ENCODE results near the gene NMNAT2.

- no peak for TF ChIP-seq EP300 (conservative IDR thresholded peaks at IDR 0.05; ENCODE audit: poor library complexity, severe bottlenecking)
- TF ChIP-seq, protein P1, sequence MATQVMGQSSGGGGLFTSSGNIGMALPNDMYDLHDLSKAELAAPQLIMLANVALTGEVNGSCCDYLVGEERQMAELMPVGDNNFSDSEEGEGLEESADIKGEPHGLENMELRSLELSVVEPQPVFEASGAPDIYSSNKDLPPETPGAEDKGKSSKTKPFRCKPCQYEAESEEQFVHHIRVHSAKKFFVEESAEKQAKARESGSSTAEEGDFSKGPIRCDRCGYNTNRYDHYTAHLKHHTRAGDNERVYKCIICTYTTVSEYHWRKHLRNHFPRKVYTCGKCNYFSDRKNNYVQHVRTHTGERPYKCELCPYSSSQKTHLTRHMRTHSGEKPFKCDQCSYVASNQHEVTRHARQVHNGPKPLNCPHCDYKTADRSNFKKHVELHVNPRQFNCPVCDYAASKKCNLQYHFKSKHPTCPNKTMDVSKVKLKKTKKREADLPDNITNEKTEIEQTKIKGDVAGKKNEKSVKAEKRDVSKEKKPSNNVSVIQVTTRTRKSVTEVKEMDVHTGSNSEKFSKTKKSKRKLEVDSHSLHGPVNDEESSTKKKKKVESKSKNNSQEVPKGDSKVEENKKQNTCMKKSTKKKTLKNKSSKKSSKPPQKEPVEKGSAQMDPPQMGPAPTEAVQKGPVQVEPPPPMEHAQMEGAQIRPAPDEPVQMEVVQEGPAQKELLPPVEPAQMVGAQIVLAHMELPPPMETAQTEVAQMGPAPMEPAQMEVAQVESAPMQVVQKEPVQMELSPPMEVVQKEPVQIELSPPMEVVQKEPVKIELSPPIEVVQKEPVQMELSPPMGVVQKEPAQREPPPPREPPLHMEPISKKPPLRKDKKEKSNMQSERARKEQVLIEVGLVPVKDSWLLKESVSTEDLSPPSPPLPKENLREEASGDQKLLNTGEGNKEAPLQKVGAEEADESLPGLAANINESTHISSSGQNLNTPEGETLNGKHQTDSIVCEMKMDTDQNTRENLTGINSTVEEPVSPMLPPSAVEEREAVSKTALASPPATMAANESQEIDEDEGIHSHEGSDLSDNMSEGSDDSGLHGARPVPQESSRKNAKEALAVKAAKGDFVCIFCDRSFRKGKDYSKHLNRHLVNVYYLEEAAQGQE (IDR thresholded peaks at IDR 0.05; ENCODE audit: borderline replicate concordance), result no peak
- no peak for TF ChIP-seq CTCF (IDR thresholded peaks at IDR 0.05; ENCODE audit: poor library complexity, severe bottlenecking)
- TF ChIP-seq POLR2AphosphoS5 (IDR thresholded peaks at IDR 0.05), result no peak
- no peak for TF ChIP-seq TAF1 (IDR thresholded peaks at IDR 0.05; ENCODE audit: low read depth)
- no peak for TF ChIP-seq RAD21 (conservative IDR thresholded peaks at IDR 0.05)
- no peak for TF ChIP-seq MXI1 (conservative IDR thresholded peaks at IDR 0.05; ENCODE audit: poor library complexity, severe bottlenecking)
Observed at GRCh38 chr1:183212870-183213269, 205.3 kb downstream of the NMNAT2 start.
